DND-41 (cell line): Measurements from ENCODE around the gene REP15.

Experiments
- CTCF ChIP-seq: IDR thresholded peaks from 2 replicates; pipeline ENCODE4 v1.5.1; 2012; ENCODE audit warnings: borderline replicate concordance, low read length, moderate library complexity, mild to moderate bottlenecking; ENCODE audit not compliant: poor library complexity, severe bottlenecking; ENCODE audit errors: extremely low read depth
- EZH2 ChIP-seq: IDR thresholded peaks from 3 replicates; pipeline ENCODE4 v1.6.1; 2012; ENCODE audit warnings: borderline replicate concordance, low read depth, mild to moderate bottlenecking, moderate library complexity, low read length, inconsistent platforms; ENCODE audit not compliant: severe bottlenecking

GRCh38 chr12:27667540-27667939 is 28.7 kb upstream of the REP15 start:
- TF ChIP-seq CTCF (no peak), EZH2 (no peak)
